SU-DHL-6 (cell line): Measurements from ENCODE around the gene ACSM6.

ENCODE experiments used
- H2AFZ ChIP-seq: fragments of 200-600 bp; sonication (generic); 2 replicates; pipeline ENCODE4 v1.6.1; 2014; ENCODE audit warnings: low read depth, mild to moderate bottlenecking, moderate library complexity, mixed read lengths, antibody characterized with exemption, low read length; ENCODE audit not compliant: severe bottlenecking
- H3F3A ChIP-seq: fragments of 200-600 bp; shearing (Covaris generic); 2 replicates; pipeline ENCODE4 v1.6.0; 2016; ENCODE audit warnings: antibody characterized with exemption, mild to moderate bottlenecking; ENCODE audit not compliant: insufficient read depth
- H3K27ac ChIP-seq: fragments of 200-600 bp; sonication (generic); 2 replicates; pipeline ENCODE4 v1.5.1; 2016; ENCODE audit warnings: low read depth, mild to moderate bottlenecking, low read length, moderate library complexity, mixed read lengths
- H3K27me3 ChIP-seq: fragments of 200-600 bp; sonication (generic), shearing (Covaris generic); 2 replicates; pipeline ENCODE4 v1.6.0; 2014; ENCODE audit warnings: mild to moderate bottlenecking, low read length
- H3K36me3 ChIP-seq: fragments of 200-600 bp; sonication (generic); 2 replicates; pipeline ENCODE4 v1.6.1; 2014; ENCODE audit warnings: mild to moderate bottlenecking, low read length, mixed read lengths
- H3K4me2 ChIP-seq: fragments of 300-600, 200-600 bp; shearing (Covaris generic), sonication (generic); 2 replicates; pipeline ENCODE4 v1.6.0; 2014; ENCODE audit warnings: low read length, low read depth, mild to moderate bottlenecking; ENCODE audit not compliant: poor library complexity, severe bottlenecking
- H3K4me3 ChIP-seq: fragments of 200-600 bp; sonication (generic); 2 replicates; pipeline ENCODE4 v1.5.1; 2014; ENCODE audit warnings: antibody characterized with exemption, low read length, mild to moderate bottlenecking, mixed read lengths; ENCODE audit not compliant: insufficient read depth, poor library complexity, severe bottlenecking
- H3K79me2 ChIP-seq: fragments of 200-600 bp; sonication (generic); 2 replicates; pipeline ENCODE4 v1.6.1; 2014; ENCODE audit warnings: mild to moderate bottlenecking, low read length, moderate library complexity; ENCODE audit not compliant: insufficient read depth
- H3K9ac ChIP-seq: fragments of 200-600 bp; sonication (generic); 2 replicates; pipeline ENCODE4 v1.7.0; 2014; ENCODE audit warnings: mild to moderate bottlenecking, low read length
- H3K9me2 ChIP-seq: fragments of 200-600 bp; sonication (generic); replicated peaks from 2 replicates; pipeline ENCODE4 v1.6.1; 2014; ENCODE audit warnings: low read length; ENCODE audit not compliant: insufficient read depth
- H3K9me3 ChIP-seq: fragments of 200-600 bp; sonication (generic); 2 replicates; pipeline ENCODE4 v1.6.1; 2014; ENCODE audit warnings: low read length, mixed read lengths; ENCODE audit not compliant: insufficient read depth
- H4K20me1 ChIP-seq: fragments of 200-600 bp; sonication (generic); 2 replicates; pipeline ENCODE4 v1.6.1; 2014; ENCODE audit warnings: low read depth, mild to moderate bottlenecking, antibody characterized with exemption, low read length, moderate library complexity, mixed read lengths
- EZH2phosphoT487 ChIP-seq: fragments of 200-600 bp; sonication (generic), shearing (Covaris generic); conservative IDR thresholded peaks from 2 replicates; pipeline ENCODE4 v1.6.1; 2018; ENCODE audit warnings: mild to moderate bottlenecking, antibody characterized with exemption, low read length, moderate library complexity, mixed read lengths
- TF ChIP-seq, protein P1 (sequence below): fragments of 200-600 bp; sonication (generic); IDR thresholded peaks from one replicate; pipeline ENCODE4 v1.5.1; 2017; ENCODE audit warnings: antibody characterized with exemption, mild to moderate bottlenecking, low read length, moderate library complexity; ENCODE audit not compliant: insufficient read depth, poor library complexity, severe bottlenecking

Gene ACSM6

DNA sequence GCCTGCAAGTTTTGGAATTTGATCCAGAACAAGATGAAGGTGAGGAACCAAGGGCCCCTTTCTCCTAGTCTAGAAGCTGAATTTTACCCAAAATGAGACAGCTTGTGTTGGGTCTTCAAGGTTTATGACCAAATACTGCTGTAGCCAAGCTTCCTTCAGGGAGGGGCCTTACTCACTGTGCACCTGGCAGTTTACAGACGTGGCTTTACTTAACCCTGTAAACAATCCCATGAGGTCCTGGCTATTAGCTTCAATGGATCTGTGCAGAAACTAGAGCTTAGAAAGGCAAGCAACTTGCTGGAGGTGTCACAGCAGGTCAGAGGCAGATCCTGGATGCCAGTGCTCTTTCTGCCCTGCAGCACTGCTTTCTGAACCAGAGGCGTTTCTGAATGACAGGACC lies 50.1 kb downstream of the ACSM6 start:
- H3K4me3 ChIP-seq = no peak overlapping the region
- no peaks in the 10 kb centered on the region for H3K27me3 ChIP-seq
- no peak overlapping the region for H3K9ac ChIP-seq
- no peak overlapping the region for H3K4me2 ChIP-seq
- H3K79me2 ChIP-seq = no peaks in the 10 kb centered on the region
- no peaks in the 10 kb centered on the region for H3K36me3 ChIP-seq
- no peaks in the 10 kb centered on the region for H3K9me2 ChIP-seq
- no peak overlapping the region for H3K27ac ChIP-seq
- no peak overlapping the region for H2AFZ ChIP-seq
- H3F3A ChIP-seq = no peaks in the 10 kb centered on the region
- no peaks in the 10 kb centered on the region for H4K20me1 ChIP-seq
- TF ChIP-seq, protein P1, sequence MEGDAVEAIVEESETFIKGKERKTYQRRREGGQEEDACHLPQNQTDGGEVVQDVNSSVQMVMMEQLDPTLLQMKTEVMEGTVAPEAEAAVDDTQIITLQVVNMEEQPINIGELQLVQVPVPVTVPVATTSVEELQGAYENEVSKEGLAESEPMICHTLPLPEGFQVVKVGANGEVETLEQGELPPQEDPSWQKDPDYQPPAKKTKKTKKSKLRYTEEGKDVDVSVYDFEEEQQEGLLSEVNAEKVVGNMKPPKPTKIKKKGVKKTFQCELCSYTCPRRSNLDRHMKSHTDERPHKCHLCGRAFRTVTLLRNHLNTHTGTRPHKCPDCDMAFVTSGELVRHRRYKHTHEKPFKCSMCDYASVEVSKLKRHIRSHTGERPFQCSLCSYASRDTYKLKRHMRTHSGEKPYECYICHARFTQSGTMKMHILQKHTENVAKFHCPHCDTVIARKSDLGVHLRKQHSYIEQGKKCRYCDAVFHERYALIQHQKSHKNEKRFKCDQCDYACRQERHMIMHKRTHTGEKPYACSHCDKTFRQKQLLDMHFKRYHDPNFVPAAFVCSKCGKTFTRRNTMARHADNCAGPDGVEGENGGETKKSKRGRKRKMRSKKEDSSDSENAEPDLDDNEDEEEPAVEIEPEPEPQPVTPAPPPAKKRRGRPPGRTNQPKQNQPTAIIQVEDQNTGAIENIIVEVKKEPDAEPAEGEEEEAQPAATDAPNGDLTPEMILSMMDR = no peak
- TF ChIP-seq EZH2phosphoT487 = no peak
- H3K9me3 ChIP-seq = no peaks in the 10 kb centered on the region

DNA sequence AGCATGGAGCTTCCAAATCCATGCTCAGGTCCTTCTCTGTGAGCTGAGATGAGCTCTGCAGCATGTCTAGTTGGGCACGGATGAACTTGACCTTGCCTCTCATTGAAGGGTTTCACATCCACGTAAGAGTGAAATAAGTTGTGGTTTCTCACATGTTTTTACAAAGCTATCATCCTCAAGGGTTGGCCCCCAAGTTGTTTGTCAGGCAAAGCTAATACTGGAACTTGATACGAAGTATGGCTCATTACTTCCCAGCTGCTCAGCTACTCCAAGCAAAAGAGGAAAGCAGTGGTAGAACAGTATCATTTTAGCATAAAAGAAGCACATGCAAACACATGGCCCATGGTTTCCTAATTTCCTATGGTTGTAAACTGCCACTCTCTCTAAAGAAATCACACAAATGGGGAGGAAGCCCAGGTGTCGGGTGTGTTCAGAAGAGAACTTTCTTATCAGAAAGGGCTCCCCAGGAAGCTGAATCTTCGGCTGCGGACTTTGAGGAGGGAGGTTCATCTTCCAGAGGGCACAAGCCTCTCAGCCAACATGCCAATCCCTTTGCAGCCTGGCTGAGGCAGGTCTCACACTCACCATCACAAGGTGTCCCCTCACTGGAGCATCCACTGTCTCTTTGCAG lies 51.5 kb downstream of the ACSM6 start:
- H3K9me2 ChIP-seq = no peaks in the 10 kb centered on the region
- no peaks in the 10 kb centered on the region for H3K9me3 ChIP-seq
- no peaks in the 10 kb centered on the region for H3K36me3 ChIP-seq
- no peaks in the 10 kb centered on the region for H4K20me1 ChIP-seq
- H3K4me3 ChIP-seq = no peak overlapping the region
- H3K27ac ChIP-seq = no peak overlapping the region
- no peak overlapping the region for H3K4me2 ChIP-seq
- TF ChIP-seq, protein P1 = no peak
- TF ChIP-seq EZH2phosphoT487 = no peak
- no peak overlapping the region for H3K9ac ChIP-seq
- no peaks in the 10 kb centered on the region for H3K79me2 ChIP-seq
- H3K27me3 ChIP-seq = no peaks in the 10 kb centered on the region
- no peak overlapping the region for H2AFZ ChIP-seq
- no peaks in the 10 kb centered on the region for H3F3A ChIP-seq

DNA sequence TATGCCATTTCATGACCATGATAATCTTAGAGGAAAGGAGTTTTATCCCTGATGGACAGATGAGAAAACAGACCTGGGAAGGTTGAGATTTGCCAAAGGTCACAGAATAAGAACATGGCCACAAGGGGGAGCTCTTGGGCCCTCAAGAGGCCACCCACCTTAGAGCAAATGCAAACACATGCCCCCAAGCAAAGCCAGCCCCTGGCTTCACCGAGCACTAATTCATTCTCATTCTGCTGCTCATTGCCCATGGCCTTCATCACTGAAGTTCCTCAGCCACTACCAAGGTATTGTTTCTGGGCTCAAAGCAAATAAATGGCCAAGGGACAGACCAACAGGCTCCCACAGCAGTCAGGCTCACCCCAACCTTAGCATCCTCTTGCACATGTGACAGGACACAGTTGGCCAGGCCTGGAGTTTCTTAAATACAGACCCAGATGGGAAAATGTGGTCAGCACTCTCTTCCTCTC lies 52.6 kb downstream of the ACSM6 start:
- H3K27me3 ChIP-seq = no peaks in the 10 kb centered on the region
- no peak overlapping the region for H2AFZ ChIP-seq
- H3K9me2 ChIP-seq = no peaks in the 10 kb centered on the region
- H3K9ac ChIP-seq = no peak overlapping the region
- no peaks in the 10 kb centered on the region for H4K20me1 ChIP-seq
- no peaks in the 10 kb centered on the region for H3F3A ChIP-seq
- TF ChIP-seq, protein P1 = peak; percentile 68
- TF ChIP-seq EZH2phosphoT487 = no peak
- H3K79me2 ChIP-seq = no peaks in the 10 kb centered on the region
- no peak overlapping the region for H3K27ac ChIP-seq
- no peak overlapping the region for H3K4me2 ChIP-seq
- H3K4me3 ChIP-seq = no peak overlapping the region
- H3K9me3 ChIP-seq = no peaks in the 10 kb centered on the region
- H3K36me3 ChIP-seq = no peaks in the 10 kb centered on the region
